Psoas muscle (tissue), 8 donors: Measurements from ENCODE around the gene TAPBP. TPM values are rescaled to one million over a fixed set of nuclear protein-coding genes. Genes with fewer than 3 reads are reported as not detected.
"Not testable (repeated sequence)": the region's sequence is repeated elsewhere in the genome, so short reads cannot be mapped to it uniquely, and the experiment has no call there.

Experiments
- ATAC-seq, 4 donors: fragments of 200-7000 bp; cut with Tn5 transposase; one replicate each; pipeline ENCODE4 v1.9.1; 2020; ENCODE audit warnings: moderate library complexity in 3 of 4, mild to moderate bottlenecking in 2 of 4
- DNase-seq, 2 donors: peaks; one replicate each; pipeline ENCODE4 v3.0.0-alpha.2; 2020
- H3K27ac ChIP-seq: fragments of 200-600 bp; one replicate; pipeline ENCODE4 v1.8.0; 2022
- H3K27me3 ChIP-seq, 3 donors: fragments of 200-600 bp in 1 of 3; one replicate each; pipeline versions ENCODE4 v1.6.1 to v1.8.0; 2013 to 2022; ENCODE audit warnings: low read length in 2 of 3, mild to moderate bottlenecking in 2 of 3, moderate library complexity in 1 of 3; ENCODE audit not compliant: insufficient read depth in 3 of 3
- H3K36me3 ChIP-seq, 2 donors: fragments of 200-600 bp in 1 of 2; one replicate each; pipeline versions ENCODE4 v1.6.1 to v1.8.0; 2013 to 2022; ENCODE audit warnings: low read depth in 1 of 2, mild to moderate bottlenecking in 1 of 2, moderate library complexity in 1 of 2; ENCODE audit not compliant: insufficient read depth in 1 of 2
- H3K4me1 ChIP-seq: fragments of 200-600 bp; one replicate; pipeline ENCODE4 v1.8.0; 2022
- H3K4me3 ChIP-seq: fragments of 200-600 bp; one replicate; pipeline ENCODE4 v1.8.0; 2022; ENCODE audit warnings: mild to moderate bottlenecking
- H3K9me3 ChIP-seq: fragments of 200-600 bp; one replicate; pipeline ENCODE4 v1.8.0; 2022
- WGBS, 3 donors: extraction: QIAGEN DNeasy Blood & Tissue Kit; methylation state at CpG; one replicate each; pipeline versions ENCODE4 v1.1.6 to v1.1.7; 2013; 5-methylcytosine and 5-hydroxymethylcytosine counted together
- intact Hi-C, 2 donors: fragments of 100-400 bp; cut with DNase I; formaldehyde crosslinking; loops; one replicate each; pipeline versions ENCODE4 v1.11.0 to v1.14.2; 2022
- polyA plus RNA-seq, 3 donors: library from polyadenylated mRNA; stranded (reverse); fragments of 200-250 nt; gene quantifications; one replicate each; pipeline ENCODE4 v1.2.3, GENCODE V29; 2013
- total RNA-seq, 4 donors: library from RNA; stranded (reverse); fragmentation: NEBNext Ultra II Directional in 2 of 4; extraction: Animal tissue kit (Norgen Biotek cat#: 25700) in 2 of 4; gene quantifications; one replicate each; pipeline versions ENCODE4 v1.2.1 to v1.2.4, GENCODE V29; 2021 to 2023
- TF ChIP-seq, protein P1 (sequence below): fragments of 200-600 bp; IDR thresholded peaks from one replicate; pipeline ENCODE4 v1.8.0; 2022; ENCODE audit warnings: antibody characterized with exemption
- donor health status: healthy with polysubstance abuse.
- donor health status: DM: no; HTN: no; CAD: no; lungs with moderate emphysema.
- donor health status: Bipolar disorder and iron deficiency.
- donor health status: healthy.
- donor health status: DM: yes; HTN: yes; CAD: no.
- donor health status: DM: no; HTN: no; CAD: no.
- donor health status: DM: no; HTN: no; CAD: no.
- donor health status: DM: yes; HTN: yes; CAD: no.

The TAPBP gene
- total and polyA plus RNA-seq, 7 donors: 7.9 to 37.4 (median 24.4) TPM

DNA sequence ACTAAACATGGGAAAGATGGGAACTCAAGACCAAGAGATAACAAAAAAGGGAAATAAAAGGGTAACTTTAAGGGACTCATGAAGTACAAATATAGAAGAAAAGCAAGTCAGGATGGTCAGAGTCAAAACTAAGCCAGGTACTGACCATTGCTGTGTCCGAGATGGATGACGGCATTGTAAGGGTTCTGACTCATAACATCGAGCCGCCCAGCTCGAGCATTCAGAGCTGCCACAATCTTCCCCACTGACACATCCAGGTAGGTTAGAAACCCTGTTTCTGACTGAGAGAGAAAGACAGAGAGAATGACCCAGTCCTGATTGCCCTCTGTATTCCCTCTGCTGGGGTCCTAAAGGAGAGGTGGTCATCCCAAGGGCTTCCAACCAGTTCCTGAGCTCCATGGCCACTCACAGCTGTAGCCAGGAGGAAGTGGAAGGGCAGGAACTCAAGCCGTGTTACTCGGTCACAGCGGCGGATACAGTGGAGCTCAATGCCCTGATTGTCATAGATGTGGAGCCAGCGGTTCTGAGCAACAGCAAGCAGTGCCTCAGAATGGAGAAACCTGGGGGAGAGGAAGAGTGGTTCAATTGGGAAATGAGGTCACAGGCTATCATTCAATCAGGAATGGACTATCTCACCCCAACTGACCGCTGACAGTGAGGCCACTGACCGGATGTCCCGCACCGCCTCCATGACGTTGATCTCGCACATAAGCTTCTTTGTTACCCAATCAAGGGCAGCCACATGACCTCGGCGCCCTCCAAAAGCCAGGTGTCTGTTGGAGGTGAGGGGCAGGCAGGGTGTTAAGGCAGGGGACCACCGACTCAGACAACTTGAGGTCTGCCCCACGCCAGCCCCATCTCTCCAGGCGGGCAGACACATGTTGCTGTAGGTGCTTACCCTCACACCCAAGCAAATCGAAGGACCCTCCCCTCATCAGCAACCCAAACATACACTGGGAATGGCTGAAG lies 26.6 kb downstream of the TAPBP start:
- DNase-seq (peak in 1 of 2 donors; percentile 51), ATAC-seq (no peak)
- H3K4me3 ChIP-seq: no peak overlapping the region
- H3K9me3 ChIP-seq: no peaks in the 10 kb centered on the region
- no peak overlapping the region for H3K27ac ChIP-seq
- TF ChIP-seq, protein P1, sequence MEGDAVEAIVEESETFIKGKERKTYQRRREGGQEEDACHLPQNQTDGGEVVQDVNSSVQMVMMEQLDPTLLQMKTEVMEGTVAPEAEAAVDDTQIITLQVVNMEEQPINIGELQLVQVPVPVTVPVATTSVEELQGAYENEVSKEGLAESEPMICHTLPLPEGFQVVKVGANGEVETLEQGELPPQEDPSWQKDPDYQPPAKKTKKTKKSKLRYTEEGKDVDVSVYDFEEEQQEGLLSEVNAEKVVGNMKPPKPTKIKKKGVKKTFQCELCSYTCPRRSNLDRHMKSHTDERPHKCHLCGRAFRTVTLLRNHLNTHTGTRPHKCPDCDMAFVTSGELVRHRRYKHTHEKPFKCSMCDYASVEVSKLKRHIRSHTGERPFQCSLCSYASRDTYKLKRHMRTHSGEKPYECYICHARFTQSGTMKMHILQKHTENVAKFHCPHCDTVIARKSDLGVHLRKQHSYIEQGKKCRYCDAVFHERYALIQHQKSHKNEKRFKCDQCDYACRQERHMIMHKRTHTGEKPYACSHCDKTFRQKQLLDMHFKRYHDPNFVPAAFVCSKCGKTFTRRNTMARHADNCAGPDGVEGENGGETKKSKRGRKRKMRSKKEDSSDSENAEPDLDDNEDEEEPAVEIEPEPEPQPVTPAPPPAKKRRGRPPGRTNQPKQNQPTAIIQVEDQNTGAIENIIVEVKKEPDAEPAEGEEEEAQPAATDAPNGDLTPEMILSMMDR: no peak
- 90 to 91% (median 90%) methylated on average over 22 of the region's 22 CpGs for WGBS, 3 donors
- intact Hi-C loops: loop anchor here in 1 of 2 donors (5.0 kb wide), 1 partner anchor 1160 kb away; the partner anchor contains the start of gene ATF6B
- peaks cover 3 to 77% of the 10 kb centered on the region in 2 donors for H3K36me3 ChIP-seq
- H3K4me1 ChIP-seq: peaks cover 18% of the 10 kb centered on the region
- no peaks in the 10 kb centered on the region for H3K27me3 ChIP-seq

DNA sequence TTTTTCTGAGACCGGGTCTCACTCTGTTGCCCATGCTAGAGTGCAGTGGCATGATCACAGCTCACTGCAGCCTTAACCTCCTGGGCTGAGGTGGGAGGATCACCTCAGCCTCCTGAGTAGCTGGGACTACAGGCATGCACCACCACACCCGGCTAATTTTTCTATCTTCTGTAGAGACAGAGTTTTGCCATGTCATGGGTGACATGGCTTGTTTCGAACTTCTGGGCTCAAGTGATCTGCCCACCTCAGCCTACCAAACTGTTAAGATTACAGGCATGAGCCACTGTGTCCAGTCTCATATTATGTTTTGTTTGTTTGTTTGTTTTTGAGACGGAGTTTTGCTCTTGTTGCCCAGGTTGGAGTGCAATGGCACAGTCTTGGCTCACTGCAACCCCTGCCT lies 28.7 kb downstream of the TAPBP start:
- WGBS, 3 donors: 91 to 95% (median 94%) methylated on average over 4 of the region's 4 CpGs
- H3K27me3 ChIP-seq, ATAC-seq, H3K9me3 ChIP-seq, H3K4me3 ChIP-seq, DNase-seq, H3K27ac ChIP-seq: not testable (repeated sequence)
- Histone ChIP-seq H3K4me1 (peaks cover 11% of the 10 kb centered on the region), H3K36me3 (peaks cover 3 to 79% of the 10 kb centered on the region in 2 donors)
- intact Hi-C loops: loop anchor here in 1 of 2 donors (5.0 kb wide), 1 partner anchor 1158 kb away; the partner anchor contains the start of gene ATF6B

DNA sequence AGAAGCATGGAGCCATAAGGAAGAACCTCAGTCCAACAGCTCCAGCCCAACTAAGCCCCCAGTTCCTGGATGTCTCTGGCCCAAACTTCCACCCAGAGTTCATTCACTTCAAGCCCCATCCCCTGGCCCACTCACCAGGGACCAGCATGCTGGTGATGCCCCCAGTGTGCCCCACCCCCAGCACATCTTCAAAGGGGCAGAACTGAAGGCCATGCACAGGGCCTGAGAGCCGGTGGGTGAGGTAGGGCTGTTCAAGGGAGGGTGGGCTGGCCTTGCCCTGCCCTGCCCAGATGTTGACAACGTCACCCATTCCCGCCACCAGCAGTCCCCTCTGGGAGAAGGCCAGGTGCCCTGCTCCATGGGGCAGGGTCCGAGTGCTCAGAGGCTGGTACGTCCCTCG lies 33.3 kb downstream of the TAPBP start:
- TF ChIP-seq, protein P1: no peak
- intact Hi-C loops: loop anchor here in 1 of 2 donors (1.0 kb wide), 1 partner anchor 9 kb away; the partner anchor contains the start of genes PFDN6 and WDR46
- H3K27ac ChIP-seq: peak overlapping the region; percentile 5
- H3K36me3 ChIP-seq: peaks cover 6 to 84% of the 10 kb centered on the region in 2 donors
- H3K4me3 ChIP-seq: no peak overlapping the region
- no peaks in the 10 kb centered on the region for H3K9me3 ChIP-seq
- peaks cover 11% of the 10 kb centered on the region for H3K4me1 ChIP-seq
- ATAC-seq (no peak), DNase-seq (no peak)
- H3K27me3 ChIP-seq: no peaks in the 10 kb centered on the region
- WGBS, 3 donors: 83 to 85% (median 83%) methylated on average over 6 of the region's 6 CpGs

DNA sequence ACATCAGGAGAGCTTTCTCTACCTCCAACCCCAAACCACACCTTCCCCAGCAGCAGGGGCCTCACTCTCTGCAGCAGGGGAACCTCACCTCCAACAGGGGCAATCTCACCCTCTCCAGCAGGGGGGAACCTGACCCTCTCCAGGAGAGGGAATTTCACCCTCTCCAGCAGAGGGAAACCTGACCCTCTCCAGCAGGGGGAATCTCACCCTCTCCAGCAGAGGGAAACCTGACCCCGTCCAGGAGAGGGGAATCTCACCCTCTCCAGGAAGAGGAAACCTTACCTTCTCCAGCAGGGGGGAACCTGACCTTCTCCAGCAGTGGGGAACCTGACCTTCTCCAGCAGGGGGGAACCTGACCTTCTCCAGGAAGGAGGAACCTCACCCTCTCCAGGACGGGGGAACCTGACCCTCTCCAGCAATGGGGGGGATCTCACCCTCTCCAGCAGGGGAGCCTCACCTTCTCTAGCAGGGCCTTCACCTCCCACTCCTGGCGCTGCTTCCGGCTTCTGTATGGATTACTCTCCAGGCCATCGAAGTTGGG lies 33.8 kb downstream of the TAPBP start:
- DNase-seq (no peak), ATAC-seq (peak in 3 of 4 donors; percentile 43 to 60 (median 55))
- Histone ChIP-seq H3K4me1 (peaks cover 16% of the 10 kb centered on the region), H3K4me3 (no peak overlapping the region), H3K27me3 (no peaks in the 10 kb centered on the region), H3K9me3 (no peaks in the 10 kb centered on the region), H3K36me3 (peaks cover 6 to 84% of the 10 kb centered on the region in 2 donors), H3K27ac (peak overlapping the region; percentile 23)
- intact Hi-C loops: loop anchor here in 1 of 2 donors (1.0 to 10.0 kb wide), 3 partner anchors 9 to 125 kb away; partner anchors contain the start of genes PFDN6, TAPBP and WDR46
- WGBS, 3 donors: 34 to 66% (median 44%) methylated on average over 4 to 5 of the region's 5 CpGs
- TF ChIP-seq, protein P1: peak; percentile 19

DNA sequence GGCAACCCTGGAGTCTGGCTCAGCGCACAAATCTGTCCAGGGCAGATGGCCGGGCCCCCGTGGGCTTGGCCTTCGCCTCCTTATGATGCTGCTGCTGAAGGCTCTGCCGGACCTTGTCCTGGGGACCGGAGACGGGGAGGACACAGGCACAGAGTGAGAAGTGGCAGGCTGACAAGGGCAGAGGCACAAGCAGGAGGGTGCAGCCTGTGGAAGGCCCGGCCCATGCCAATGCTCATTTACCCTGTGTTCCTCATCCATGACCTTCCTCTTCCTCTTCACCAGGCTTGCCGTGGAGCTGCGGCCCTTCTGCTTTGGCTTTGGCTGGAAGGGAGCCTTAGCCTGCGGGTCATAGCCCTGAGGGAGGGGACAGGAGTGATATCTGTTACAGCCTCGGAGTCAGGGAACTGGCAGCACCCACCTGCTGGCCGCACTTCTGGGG lies 34.6 kb downstream of the TAPBP start:
- peaks cover 6 to 84% of the 10 kb centered on the region in 2 donors for H3K36me3 ChIP-seq
- 33 to 66% (median 50%) methylated on average over 13 of the region's 13 CpGs for WGBS, 3 donors

More for the DNA sequence above, 34.6 kb downstream of the TAPBP start:
- TF ChIP-seq, protein P1: no peak
- no peak overlapping the region for H3K4me3 ChIP-seq
- ATAC-seq (peak in 1 of 4 donors; percentile 3), DNase-seq (peak in 1 of 2 donors; percentile 52)
- intact Hi-C loops: loop anchor here in 1 of 2 donors (5.0 to 10.0 kb wide), 2 partner anchors 33 to 126 kb away; partner anchors contain the start of gene TAPBP
- H3K27me3 ChIP-seq: no peaks in the 10 kb centered on the region
- H3K27ac ChIP-seq: peak overlapping the region; percentile 23
- H3K4me1 ChIP-seq: peaks cover 22% of the 10 kb centered on the region
- H3K9me3 ChIP-seq: no peaks in the 10 kb centered on the region
